HL-60/S4 (cell line): Measurements from ENCODE around the gene SETD9.

Experiments used
- in situ Hi-C: fragments of 300-500 bp; cut with MboI; formaldehyde crosslinking; loops from 2 replicates; pipeline ENCODE4 v1.14.3; 2022; ENCODE audit warnings: low sequenced_read_pairs

The SETD9 gene

DNA sequence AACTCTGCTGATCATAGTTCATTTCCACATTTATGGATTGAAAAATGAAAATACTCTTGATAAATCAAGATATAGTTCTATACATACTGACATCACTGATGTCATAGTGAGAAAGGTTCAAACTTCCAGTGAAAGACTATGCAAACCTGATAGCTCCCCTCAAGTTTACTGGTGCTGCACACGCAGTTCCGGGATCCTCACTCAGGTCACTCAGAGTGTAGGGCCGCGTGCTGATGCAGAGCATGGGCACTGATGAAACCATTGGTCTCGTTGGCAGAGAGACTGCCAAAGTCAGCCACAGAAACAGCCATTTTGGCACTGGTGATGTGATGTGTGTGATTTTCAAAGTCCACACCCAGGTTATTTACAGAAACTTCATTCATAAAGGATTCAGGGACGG is 13.5 kb downstream of the SETD9 start:
- in situ Hi-C loops = no loop called here

DNA sequence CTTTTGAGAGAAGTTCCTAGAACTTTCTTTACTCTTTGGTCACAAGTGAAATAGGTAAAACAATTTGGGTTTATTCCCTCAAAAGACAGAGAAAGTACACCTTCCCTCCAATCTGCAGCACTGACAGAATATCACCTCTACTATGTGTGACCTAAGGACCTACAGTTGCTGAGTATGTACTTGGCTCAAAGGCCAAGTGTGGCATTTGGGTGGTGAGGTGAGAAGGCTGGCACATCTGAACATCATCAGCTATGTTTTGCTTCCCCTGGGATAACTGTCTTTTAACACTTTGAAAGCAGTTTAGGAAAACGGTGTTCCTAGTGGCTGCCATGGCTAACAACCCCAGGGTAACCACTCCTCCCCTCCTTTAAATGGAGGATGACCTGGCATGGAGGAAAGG is 24.9 kb downstream of the SETD9 start:
- in situ Hi-C loops = no loop called here

DNA sequence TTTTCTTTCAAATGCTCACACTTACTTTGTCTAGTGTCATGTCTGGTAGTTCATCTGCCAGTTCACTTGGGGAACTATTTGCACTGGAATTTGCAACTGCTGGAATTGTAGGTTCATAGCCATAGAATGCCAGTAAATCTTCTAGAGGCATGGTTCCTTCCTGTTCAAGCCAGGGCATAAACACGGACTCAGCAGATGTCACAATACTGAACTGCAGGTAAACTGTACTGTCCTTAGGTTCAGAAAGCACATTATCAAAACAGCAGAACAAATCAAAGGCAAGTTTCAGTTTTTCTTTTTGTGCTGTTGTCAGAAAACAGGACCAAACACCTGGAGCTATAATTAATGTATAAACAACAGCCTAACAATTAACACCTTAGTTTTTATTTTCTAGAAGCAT is 29.5 kb downstream of the SETD9 start:
- in situ Hi-C loops = no loop called here

DNA sequence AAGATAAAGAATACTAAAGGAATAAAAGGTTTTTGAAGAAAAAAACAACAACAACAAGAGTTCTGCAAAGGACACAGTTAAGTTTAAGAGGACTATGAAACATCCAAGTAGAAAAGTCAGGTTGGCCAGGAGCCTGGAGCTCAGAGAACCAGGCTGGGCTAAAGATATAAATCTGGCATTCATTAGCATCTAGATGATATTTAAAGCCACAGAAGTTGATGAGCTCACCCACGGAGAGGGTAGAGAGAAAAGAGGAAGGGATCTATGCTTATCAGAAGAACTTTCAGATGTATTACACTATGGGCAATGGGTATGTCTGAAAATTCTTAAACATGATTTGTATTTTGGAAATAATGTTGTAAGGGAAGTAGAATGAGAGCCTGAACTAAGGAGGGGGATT is 32.6 kb downstream of the SETD9 start:
- in situ Hi-C loops = no loop called here

DNA sequence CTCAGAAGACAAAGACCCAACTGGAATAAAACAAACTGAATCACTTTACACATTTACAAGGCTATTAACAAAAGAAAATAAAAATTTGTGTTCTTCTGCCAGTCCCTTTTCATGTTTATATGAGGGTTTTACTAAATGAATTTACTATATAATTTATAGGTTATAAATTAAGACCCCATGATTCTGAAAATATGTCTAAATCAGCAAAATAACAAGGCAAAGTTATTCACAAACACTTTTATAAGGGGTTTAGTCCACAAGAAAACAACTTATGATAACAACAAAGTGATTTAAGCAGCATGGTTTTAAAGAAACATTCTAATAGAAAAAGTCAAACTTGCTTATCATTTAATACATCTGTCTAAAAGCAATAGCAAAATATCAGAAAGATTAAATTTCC is 37.7 kb downstream of the SETD9 start:
- in situ Hi-C loops = no loop called here

DNA sequence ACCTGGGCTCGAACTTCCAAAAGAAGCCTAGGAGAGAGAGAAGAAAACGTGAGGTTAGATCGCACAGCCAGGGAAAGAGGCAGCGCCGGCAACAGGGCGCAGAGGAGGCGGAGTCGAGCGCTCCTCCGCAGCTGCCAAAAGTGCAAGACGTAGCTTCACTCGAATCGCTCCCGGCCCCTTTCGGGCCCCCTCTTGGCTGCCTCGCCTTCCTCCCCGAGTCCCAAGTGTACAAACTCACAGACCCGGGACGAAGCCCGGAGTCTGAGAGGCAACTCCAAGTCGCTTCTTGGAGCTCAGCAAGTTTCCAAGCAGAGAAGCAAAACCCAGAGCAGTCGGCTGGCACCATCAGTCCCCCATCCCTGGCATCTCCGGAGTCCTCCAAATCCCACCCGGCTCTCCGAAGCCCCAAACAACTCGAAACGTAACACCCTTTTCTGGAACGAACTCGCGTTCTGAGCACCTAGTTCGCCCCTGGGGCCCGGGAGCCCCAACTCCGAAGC is 41.3 kb downstream of the SETD9 start:
- in situ Hi-C loops = no loop called here

DNA sequence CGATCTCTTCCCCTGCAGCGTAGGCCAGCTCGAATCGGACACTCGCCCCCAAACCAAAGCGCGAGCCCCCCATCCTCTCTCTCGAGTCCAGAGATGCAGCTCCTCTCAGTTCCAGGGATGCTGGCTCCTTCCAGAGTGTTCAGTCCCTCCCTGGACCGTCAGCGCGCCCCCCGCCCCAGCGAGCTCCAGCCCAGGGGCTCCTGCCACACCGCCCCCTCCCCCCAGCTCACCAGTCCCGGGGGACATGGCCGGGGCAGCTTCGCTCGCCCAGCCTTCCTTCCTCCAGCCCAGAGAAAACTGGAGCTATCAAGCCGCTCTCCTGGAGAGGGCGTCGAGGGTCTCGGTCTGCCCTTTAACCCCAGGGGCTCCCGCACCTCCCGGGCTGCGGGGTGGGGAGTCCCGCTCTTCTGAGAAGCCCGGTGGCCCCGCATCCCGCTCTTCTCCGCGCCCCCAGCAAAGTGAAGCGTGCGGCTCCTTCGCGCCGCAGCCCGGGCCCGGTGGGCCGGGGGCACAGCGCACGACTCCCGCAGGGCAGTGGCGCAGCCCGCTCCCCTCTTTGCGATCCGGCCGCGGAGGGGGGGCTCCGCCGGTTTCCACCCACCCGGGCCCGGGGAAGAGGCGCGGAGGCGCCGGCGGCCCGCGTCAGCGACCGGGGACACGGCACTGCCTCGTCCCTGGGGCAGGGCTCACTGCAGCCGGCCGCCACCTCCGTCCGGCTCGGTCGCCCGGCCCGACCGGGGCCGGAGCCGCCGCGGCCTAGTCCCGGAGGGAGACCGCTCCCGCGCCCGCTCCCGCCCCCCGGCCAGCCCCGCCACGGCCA is 41.9 kb downstream of the SETD9 start:
- in situ Hi-C loops = no loop called here

DNA sequence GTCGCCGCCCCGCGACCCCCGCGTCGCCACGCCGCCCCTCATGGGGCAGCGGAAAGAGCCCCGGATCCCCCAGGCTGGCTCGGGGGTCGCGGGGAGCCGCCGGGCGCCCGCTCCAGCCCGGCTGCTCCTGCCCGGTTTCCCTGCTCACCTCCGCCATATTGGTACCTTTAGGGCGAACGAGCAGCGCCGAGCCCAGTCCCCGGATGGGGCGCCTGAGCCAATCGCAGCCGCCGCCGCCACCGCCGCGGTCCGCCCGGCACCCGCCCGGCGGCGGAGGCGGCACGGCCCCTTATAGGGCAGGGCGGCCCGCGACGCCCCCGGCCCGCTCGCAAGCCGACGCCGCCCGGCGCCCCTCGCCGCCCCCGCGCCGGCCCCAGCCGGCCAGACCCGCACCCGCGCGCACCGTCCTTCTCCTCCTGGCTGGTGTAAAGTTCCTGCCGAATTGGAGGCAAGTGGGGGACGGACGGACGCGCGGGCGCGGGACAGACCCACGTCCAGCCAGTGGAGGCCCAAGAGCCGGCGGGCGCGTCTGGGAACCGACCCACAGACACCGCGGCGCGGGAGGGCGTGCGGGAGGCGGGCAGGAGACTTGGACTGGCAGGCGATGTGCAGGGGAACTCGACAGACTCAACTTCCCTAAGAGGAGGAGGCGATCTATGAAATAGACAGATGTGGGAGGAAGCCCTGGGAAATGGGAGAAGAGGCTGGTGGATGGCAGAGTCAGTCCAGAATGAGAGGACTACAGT is 42.7 kb downstream of the SETD9 start, which contains the start of gene MIER3:
Gene MIER3, minus strand, starts transcription at position 178 of the 746 bp plus-strand sequence. Its CDS starts 21 bp downstream, at position 157.
- in situ Hi-C loops = no loop called here

DNA sequence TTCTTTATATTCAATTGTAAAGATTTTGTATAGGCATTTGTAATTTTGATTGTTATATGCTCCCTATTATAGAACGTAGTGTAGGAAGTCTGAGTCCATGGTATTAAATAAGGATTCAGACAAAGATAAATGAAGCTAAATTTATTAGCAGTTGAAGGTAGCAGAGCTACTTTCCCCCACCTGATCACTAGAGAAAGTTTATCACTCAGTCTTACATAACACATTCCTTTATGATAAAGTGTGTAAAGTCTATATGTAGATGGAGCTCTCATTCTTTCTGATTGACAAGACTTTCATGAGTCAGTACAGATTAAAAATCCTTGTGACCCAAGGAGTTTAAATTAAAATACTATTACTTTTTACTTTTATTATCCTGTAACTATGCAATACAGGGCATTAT is 44.9 kb downstream of the SETD9 start:
- in situ Hi-C loops = no loop called here

DNA sequence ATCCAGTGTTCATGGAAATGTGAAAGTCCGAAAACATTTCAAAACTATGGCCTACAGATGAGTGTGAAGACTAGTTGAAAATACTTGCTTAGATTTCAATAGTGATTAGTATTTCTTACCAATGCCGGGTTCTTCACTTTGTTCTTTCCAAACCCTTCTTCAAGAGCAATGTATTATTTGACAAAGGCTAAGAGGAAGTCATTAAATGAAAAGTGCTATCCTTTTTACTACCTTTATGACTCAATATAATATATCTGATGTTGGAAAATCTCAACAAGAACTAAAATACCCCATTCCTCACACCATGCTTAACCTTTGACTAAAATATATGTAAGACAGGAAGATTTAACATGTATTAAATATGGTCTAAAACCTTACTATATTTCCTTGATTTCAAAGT is 49.2 kb downstream of the SETD9 start:
- in situ Hi-C loops = no loop called here

DNA sequence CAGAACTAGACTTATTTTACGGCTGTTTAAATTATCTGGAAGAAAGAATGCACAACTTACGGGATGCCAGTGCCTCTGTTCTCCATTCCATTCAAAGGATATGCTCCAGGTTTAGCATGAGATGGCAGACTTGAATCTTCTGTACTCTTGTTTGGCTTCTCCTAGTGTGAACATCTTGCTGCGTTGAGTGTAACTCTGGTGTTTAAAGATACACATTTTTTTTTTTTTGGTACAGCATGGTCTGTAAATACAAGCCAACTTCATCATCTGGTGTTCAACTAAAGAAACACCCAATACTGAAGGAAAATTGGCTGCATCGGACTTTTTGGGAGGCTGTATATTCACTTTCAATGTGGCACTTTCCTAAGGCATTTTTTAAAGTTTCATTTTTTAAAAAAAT is 49.9 kb downstream of the SETD9 start:
- in situ Hi-C loops = no loop called here

DNA sequence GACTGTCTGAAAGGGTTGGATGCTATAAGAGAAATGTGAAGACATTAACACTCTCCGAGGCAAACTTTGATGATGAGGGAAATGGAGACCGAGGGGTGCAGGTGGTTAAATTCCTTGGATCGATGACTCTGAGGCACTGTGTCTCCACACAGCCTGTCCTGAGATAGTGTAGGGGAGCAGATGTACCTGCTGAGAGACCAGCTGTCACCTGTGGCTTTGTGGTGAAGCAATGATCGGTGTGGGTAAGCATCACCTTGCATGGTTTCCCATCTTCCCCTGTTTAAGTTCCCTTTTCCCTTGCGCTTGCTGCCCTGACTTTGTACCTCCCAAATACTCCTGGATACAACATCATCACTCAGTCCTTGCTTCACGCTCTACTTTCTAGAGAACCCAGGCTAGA is 52.4 kb downstream of the SETD9 start:
- in situ Hi-C loops = no loop called here

DNA sequence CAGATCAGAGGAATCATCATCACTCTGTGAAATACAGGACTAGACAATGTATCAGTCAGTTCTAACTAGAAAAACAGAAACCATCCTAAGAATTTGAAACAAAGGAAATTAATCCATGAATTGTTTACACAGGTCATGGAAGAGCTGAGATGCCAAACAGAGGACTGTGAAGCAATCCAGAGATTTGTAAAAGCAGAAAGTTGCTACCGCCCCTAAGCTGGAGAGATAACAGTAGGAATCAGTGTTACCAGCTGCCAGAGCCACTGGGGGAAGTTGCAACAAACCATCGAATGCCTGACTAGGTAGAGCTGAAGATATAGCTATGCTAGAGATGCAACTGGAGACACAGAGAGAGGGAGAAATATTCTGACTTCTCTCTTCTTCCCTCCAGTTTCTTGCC is 52.9 kb downstream of the SETD9 start:
- in situ Hi-C loops = no loop called here

DNA sequence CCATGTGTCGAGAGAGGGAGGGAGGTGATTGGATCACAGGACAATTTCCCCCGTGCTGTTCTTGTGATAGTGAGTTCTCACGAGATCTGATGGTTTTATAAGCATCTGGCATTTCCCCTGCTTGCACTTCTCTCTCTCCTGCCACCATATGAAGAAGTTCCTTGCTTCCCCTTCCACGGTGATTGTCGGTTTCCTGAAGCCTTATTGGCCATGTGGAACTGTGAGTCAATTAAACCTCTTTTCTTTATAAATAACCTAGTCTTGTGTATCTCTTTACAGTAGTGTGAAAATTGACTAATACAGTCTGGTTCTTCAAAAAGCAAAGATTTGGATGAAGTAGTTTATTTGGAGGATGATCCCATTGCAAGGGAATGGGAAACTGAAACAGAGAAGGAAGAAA is 53.9 kb downstream of the SETD9 start:
- in situ Hi-C loops = no loop called here

DNA sequence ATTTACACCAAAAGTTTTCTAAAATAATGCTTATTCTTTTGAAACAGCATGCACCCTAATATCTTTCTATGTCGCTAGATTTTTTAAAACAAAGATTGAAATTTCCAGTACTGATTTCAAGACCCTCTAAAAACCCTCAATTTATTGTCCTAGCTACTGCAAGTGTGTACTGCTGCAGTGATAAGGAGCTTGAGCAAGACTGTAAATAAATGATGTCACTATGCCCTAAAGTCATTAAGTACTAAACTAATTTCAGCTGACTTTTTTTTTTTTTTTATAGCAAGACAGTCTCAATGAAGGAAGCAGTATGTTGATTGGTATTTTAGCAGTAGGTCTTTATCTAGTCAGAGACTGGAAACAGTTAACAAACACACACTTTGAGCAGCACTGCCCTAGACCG is 54.8 kb downstream of the SETD9 start:
- in situ Hi-C loops = no loop called here
